Mammary epithelial cell (primary cell): ENCODE results near the gene ANKS1B.

Experiments used
- CTCF ChIP-seq, 2 donors: IDR thresholded peaks in 1 of 2; conservative IDR thresholded peaks in 1 of 2; 2 replicates each; pipeline ENCODE4 v1.5.1; 2011 to 2012; ENCODE audit warnings: inconsistent platforms in 2 of 2, low read length in 2 of 2, mild to moderate bottlenecking in 2 of 2, control low read depth in 1 of 2, low read depth in 1 of 2; ENCODE audit not compliant: insufficient read depth in 1 of 2; ENCODE audit errors: extremely low read depth in 1 of 2
- EZH2 ChIP-seq: IDR thresholded peaks from 2 replicates; pipeline ENCODE4 v1.6.1; 2012; ENCODE audit warnings: low read length, inconsistent platforms, borderline replicate concordance

- no peak for TF ChIP-seq CTCF (conservative IDR thresholded peaks at IDR 0.05 in 1 of 2, IDR thresholded peaks at IDR 0.05 in 1 of 2; ENCODE audit: extremely low read depth in 1 of 2, insufficient read depth in 1 of 2, low read depth in 1 of 2, low read length in 2 of 2)
- no peak for TF ChIP-seq EZH2
These were observed 939.6 kb downstream of the ANKS1B start for GRCh38 chr12:99045158-99045557.
